HG03439 (cell line): Measurements from ENCODE around the gene CLNK.

ENCODE experiments used
- ATAC-seq: cut with Tn5 transposase; IDR thresholded peaks from one replicate; pipeline ENCODE4 v1.9.1; 2021; ENCODE audit warnings: mild to moderate bottlenecking, moderate library complexity; ENCODE audit not compliant: unreplicated experiment

Gene CLNK, protein sequence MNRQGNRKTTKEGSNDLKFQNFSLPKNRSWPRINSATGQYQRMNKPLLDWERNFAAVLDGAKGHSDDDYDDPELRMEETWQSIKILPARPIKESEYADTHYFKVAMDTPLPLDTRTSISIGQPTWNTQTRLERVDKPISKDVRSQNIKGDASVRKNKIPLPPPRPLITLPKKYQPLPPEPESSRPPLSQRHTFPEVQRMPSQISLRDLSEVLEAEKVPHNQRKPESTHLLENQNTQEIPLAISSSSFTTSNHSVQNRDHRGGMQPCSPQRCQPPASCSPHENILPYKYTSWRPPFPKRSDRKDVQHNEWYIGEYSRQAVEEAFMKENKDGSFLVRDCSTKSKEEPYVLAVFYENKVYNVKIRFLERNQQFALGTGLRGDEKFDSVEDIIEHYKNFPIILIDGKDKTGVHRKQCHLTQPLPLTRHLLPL

DNA sequence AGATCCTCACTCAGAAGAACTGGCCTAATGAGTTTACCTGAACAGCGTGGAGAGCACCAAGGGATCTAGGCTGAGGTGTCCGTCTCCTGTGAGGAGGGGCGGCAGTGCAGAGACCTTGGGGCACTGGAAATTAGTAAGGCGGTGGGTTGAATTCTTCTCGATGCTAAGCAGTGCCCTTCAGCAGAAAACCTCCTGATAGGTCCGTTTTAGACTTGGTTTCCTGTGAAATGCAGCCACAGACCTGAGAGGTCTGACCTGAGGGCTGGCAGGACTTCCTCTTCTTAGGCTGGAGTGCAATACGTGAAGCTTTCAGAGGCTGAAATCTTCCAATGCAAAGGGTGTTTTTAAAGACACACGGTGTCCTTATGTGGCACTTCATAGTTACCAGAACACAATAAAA lies at the start of gene CLNK:
Gene CLNK, minus strand, starts transcription at position 138 of the 400 bp plus-strand sequence. CDS start 16,899 bp downstream, outside the sequence.
- ATAC-seq, result peak; percentile 54

DNA sequence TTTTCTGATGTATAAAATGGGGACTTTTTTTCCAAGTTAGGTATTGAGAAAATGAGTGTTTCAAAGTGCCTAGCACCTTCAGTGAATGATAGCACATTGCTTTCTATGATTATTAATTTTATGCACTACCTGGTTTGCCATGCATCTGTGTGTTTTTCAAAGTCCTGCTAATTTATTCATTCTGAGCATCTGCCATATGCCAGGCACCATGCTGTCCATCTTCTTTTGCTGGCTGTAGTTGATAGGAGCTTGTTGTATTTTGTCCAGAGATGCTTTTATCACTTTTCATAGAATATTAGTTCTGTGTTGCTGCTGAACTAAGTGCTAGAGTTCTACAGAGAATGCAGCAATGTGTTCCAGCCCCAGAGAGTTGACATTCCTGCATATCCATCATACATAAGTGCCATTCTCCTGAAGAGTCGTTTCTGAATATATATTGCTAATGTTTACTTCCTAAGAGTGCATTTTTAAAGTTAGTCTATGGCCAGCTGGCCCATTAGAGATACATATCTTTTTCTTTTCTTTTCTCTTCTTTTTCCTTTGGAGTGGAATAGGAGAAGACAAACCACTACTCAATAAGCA lies 49.0 kb upstream of the CLNK start:
- ATAC-seq, result no peak

DNA sequence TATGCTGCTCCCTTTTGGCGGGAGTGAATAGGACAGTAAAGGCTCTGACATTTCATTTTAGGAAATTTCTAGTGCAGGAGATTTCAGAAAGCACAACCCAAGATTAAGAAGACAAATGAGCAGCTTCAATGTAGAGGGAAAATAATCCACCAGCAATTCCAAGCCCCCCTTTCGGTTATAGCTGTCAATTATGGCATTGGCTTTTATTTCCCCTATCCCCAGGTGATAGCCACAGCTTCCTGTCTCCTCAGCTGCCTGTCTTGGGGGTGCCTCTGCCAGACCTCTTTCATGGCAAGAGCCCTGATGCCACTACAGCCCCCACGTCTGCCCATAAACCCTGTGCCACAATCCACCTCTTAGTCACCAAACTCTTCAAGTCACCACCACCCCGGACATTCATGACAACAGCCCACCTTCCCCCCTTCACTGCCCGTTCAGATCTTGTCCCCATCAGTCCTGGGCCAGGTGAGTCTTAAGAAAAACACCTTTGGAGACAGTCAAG lies 48.4 kb upstream of the CLNK start:
- no peak for ATAC-seq

DNA sequence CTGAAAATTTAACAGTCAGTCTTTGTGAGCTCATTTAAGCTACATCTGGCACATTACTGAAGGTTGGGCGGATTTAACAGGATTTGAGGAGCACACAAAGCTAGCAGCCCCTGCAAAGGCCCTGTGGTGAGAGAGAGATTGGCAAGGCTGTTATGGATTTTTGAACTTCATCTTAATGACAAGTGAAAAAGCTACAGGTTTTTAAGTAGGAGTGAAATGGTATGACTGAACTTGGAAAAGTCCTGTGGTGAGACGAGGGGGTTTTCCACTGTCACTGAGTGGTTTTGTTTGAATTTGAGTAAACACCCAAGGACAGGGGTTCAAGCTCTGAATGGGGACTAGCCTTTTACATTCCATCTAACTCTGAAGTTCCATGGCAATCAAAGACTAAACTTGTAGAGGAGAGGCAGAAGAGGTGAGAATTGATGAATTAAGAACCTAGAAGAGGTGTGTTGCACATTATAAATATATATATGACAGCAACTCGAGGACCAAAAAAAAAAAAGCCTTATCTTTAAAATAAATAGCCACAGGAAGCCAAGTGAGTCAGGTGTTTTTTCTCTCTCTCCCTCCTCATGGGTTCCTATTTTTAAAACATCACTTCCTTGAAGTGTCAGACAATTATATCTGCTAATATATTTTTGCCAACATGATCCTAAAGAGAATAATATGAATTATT lies 47.8 kb upstream of the CLNK start:
- ATAC-seq, result no peak

DNA sequence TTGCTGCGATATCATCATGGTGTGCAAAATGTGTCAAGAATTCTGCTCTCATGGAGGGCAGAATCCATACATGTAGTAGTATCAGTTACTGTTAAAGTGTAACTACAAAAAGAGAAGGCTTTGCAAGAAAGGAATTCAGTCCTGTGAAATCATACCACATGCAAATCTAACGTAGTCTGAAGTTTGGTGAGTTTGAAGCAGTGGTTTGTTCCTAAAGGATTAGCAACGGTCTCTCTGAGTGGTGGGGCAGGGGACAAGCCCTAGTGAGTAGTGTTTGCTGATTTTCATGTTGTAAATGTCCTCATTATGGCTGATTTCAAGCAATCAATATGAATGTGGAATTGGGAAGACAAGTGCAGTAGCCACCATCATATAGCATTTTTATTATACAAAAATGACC lies 47.1 kb upstream of the CLNK start:
- no peak for ATAC-seq

DNA sequence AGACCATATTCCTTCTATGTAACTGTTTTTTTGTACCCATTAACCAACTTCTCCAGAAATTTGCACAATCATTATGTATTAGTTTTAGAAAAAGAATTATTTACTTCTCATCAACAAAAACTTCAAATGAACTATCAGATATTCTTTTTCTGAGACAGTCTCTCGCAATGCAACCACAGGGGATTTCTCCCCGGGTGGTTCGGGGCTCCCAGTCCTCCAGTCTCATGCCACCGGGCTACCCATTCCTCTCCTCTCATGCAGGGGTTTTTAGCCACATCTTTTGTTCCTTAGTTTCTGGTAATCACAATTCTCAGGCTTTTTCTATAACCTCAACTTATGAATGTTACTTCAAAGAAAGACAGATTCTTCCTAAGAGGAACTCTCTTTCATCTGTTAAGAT lies 46.6 kb upstream of the CLNK start:
- no peak for ATAC-seq

DNA sequence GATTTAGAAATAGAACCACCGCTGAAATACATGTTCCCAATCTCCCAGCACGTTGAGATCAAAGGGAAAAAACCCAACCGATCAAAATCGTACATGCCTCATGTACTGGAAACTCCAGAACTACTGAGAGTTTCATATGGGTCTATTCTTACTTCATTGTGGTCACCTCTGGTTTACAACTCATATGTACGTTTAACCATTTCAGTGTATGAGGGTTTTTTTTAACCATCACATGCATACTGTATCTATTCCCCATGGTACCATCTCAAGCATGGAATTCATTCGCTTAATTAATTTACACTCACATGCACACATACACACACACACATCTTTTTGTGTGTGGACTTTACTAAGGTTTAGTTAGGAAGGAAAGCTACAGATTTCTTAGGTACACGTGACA lies 46.0 kb upstream of the CLNK start:
- peak; percentile 75 for ATAC-seq

DNA sequence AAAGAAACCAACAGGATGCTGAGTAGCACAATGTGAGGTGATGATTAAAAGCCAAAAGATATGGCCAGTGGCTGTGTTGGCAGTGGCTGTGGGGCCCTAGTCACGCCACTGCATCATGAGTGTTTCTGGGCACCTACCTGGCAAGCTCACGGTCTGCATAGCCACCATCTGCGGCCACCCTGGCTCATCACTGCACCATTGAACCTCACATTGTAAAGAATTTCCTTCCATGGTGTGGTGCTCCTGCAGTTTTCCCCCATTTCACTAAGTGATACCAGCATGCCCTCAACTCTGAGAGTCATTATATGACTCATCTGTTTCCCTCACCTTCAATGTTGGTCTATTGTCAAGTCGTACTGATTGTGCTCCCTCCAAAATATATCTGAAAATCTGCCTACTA lies 45.5 kb upstream of the CLNK start:
- peak; percentile 58 for ATAC-seq

DNA sequence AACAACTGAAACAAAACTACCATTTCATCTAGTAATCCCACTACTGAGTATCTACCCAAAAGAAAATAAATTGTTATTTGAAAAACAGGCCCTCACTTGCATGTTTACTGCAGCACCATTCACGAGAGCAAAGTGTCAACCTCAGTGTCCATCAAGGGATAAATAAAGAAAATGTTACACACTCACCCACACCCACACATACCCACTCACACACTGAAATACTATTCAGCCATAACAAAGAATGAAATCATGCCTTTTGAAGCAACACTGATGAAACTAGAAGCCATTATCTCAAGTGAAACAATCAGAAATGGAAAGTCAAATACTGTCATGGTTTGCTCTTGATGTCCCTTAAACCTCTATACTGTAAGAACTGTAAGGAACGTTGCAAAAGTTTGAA lies 44.8 kb upstream of the CLNK start:
- ATAC-seq, result no peak

DNA sequence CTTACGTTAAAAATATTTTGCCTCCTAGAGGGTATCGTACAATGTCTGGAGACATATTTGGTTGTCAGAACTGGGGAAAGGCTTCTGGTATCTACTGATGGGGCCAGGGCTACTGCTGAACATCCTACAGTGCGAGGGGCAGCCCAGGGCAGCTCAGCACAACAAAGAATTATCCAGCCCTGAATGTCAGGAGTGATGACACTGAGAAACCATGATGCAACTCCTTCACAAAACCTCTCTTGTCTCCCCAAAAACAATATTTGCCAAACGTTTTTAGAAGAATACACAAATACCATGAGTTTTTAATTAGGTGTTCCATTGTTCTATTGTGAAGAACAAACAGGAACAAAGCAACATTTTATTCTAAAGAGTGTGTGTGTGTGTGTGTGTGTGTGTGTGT lies 43.4 kb upstream of the CLNK start:
- no peak for ATAC-seq

DNA sequence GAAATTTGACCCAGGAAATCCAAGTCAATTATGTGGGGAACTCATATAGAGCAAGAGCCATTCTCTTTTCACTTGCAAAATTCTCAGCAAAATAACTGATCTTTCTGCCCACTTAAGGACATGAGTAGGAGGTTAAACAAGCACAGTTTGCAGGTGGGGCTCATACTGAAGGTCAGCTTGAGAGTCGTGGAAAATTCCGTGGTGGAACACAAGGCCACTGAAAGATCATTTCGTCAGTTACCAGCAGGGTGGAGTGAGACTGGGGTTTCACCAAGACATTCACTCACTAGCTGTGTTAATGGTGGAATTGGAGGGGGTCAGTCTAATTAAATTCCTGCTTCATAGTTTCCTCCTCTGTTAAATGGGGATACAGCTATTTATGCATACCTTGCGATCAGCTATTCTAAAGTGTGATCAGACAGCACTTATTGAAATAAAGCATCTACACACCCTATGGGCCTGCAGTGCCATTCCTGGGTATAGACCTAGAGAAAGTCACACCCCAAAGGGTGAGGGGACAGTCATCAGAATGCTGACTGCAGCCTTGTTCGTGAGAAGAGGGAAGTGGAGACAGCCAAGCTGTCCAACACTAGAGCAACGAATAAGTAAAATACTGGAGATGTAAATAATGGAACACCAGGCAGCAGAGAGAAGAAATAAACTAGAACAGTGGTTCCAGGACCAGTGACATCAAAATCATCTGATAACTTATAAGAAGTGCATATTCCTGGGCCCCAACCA lies 42.7 kb upstream of the CLNK start:
- ATAC-seq, result no peak

DNA sequence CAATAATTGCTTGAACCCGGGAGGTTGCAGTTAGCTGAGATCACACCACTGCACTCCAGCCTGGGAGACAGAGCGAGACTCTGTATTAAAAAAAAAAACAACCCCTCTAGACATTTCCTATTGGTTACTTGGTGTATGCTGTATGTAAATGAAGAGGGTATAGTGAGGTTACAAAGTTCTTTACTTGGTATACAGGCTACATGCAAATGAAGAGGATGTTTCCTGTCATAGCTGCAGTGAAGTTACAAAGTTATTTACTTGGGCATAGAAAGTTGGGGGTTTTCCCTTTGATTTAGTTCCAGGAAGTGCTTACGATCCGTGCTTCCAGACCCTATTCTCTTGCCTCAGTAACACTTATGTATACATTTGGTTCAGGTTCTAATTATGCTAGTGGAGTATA lies 38.4 kb upstream of the CLNK start:
- peak; percentile 90 for ATAC-seq

DNA sequence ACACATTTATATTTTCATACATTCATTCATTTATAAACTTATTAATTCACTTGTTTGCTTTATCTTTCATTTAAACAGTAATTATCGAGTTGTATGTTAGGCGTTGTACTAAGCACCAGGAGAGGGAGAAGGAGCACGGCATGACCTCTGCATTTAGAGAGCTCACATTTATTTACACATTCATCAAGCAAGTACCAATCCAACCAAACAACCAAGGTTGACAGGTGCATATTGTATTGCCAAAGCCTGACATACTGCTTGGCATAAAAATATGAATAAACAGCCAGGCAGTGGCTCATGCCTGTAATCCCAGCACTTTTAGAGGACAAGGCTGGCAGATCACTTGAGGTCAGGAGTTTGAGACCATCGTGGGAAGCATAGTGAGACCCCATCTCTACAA lies 37.0 kb upstream of the CLNK start:
- no peak for ATAC-seq

DNA sequence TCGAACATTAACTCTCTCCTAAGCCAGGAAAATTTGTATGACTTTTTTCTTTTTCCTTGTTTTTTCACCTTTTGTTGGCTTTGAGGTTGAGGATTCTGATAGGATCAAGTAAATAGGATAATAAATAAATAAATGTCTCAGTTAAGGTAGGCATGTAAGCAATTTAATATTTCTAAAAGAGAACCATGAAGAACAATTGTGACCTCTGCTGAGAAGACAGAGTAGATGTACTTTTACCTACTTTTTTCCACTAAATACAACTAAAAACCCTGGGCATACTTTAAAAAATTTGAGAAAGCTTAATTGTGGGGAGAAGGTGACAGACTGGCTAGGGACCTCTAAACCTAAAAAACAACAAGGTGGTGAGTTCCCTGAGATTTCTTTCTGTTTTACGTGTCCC lies 31.6 kb upstream of the CLNK start:
- no peak for ATAC-seq

DNA sequence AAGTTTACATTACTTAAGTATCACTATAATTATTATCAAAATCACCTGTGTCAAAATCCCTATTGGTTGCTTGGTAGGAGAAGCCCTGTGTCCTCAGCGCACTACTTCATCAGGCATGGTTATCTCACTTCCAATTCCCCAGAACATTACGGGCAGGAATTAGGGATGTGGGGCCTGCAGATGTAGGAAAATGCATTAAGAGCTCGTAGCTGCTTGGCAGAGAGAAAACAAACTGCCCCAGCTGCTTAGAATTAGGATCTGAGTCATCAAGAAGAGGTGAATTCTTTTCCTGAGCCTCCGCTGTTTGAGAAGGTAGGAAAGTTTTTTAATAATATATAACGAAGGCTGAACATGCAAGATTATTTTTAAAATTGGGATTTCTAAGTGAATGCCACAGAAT lies 31.1 kb upstream of the CLNK start:
- ATAC-seq, result no peak

DNA sequence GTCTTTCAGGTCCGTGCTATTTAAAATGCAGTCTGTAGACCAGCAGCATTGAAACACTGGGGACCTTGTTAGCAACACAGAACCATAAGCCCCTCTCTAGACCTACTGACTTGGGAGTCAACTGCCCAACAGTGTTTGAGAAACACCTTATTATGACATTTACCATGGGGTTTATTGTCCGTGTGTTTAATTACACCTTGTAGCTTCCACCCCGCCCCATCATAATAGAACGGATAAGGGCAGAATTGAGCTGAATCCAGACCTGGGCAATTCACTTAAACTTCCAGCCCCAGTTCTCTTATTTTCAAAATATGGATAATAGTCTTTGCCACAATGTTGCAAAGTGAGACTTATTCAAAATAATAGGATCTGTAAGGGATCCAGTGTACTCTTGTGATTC lies 30.6 kb upstream of the CLNK start:
- no peak for ATAC-seq

DNA sequence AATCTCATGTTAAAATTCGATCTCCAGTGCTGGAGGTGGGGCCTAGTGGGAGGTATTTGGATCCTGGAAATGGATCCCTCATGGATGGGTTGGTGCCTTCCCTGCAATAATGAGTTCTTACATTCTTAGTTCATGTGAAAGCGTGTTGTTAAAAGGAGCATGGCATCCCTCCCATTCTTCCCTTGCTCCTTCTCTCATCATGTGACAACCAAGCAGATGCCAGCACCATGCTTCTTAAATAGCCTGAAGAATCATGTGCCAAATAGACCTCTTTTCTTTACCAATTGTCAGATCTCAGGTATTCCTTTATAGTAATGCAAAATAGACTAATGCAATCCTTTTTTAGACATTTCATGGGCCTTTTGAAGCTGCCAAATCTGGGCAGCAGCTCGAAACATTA lies 29.0 kb upstream of the CLNK start:
- no peak for ATAC-seq

DNA sequence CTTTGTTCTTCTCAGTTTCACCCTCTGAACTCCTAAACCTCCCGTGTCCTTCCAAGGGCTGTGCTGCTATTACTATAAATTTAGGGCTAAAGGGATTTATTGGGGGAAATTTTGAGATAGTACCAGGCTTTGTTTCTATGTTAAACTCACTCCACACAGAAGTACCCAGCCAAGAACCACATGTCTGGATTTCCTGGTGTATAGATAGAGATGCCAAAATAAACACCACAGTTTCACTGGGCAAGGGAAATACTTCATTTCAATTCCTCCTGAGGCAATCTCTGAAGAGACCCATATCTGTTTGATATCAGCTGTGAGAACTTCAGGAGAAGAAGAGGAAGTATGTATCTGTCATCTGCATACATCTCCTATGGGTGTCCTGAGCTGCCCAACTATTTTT lies 21.7 kb upstream of the CLNK start:
- no peak for ATAC-seq

DNA sequence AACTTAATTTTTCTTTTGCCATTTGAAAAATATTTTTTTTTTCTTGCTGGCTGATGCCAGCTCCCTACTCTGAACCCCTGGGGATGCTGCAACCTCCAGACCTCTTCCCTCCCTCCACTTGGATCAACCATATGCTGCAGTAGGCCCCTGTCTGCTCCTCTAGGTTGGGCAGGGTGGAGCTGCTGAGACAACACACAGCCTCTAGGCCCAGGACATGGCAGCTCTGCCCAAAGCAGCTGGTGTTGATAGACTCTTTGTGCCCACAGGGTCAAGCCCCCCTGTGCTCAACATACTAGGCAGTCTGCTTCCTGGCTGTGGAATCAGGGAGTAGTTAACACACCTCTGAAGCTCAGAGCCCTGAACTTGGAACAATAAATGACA lies 19.9 kb upstream of the CLNK start:
- no peak for ATAC-seq

DNA sequence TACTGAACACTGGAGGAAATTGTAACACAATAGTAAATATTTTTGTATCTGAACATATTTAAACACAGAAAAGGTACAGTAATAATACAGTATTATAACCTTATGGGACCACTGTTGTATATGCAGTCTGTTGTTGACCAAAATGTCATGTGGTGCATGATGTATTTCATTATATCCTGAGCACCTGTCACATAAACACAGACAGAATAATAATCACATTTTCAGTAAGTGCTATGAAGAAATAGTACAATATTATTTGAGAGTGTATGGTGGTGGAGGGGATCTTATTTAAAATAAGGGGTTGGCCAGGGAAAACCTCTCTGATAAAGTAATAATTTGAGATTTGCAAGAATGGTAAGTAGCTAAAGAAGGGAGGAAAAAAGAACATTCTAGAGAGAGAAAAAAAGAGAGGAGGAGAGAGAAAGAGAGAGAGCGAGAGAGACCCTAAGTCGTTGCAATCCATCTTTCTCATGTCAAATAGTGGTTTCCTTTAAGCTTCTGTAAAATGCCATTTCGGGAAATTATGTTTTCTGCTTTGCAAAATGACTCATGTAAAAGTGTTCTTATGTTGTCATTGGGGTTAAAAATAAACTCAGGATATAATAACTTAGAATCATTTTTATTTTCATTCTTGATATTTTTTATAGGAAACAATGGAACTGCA lies 19.3 kb upstream of the CLNK start:
- ATAC-seq, result no peak

DNA sequence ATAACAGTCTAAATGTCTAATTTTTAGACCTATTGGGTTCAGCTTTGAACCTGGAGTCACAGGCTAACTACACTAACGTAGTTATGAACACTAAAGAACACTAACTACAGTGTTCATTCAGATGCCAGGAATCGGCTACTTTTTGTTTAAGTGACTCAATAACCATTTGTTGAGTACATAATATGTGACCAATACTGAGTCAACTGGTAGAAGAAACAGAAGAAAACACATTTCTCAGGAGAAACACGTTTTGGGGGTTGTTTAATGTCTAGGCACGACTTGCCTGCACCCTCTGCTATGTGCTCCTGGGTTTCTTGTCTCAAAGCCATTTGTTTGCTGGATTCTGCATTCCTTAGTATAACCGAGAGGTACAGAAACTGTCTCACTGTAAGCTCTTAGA lies 18.6 kb upstream of the CLNK start:
- no peak for ATAC-seq
